GM21447 (cell line): ENCODE results near the gene CAPN9.
"Not testable (repeated sequence)": the region's sequence is repeated elsewhere in the genome, so short reads cannot be mapped to it uniquely, and the experiment has no call there.

Source experiments
- ATAC-seq: cut with Tn5 transposase; IDR thresholded peaks from one replicate; pipeline ENCODE4 v1.9.1; 2021; ENCODE audit not compliant: unreplicated experiment

CAPN9 gene

GRCh38 chr1:230747890-230748800 is 957 bp downstream of the CAPN9 start:
- no peak for ATAC-seq

- ATAC-seq = no peak
Measured at GRCh38 chr1:230749150-230749549, 2.0 kb downstream of the CAPN9 start.

- ATAC-seq = no peak
Measured at GRCh38 chr1:230749635-230750034, 2.4 kb downstream of the CAPN9 start.

- no peak for ATAC-seq
Measured at GRCh38 chr1:230750576-230750975, 3.4 kb downstream of the CAPN9 start.

GRCh38 chr1:230750986-230751625 is 3.9 kb downstream of the CAPN9 start:
- no peak for ATAC-seq

- no peak for ATAC-seq
Measured at GRCh38 chr1:230752407-230752806, 5.2 kb downstream of the CAPN9 start.

GRCh38 chr1:230753191-230753585 is 6.0 kb downstream of the CAPN9 start:
- no peak for ATAC-seq

GRCh38 chr1:230753586-230754251 is 6.5 kb downstream of the CAPN9 start:
- ATAC-seq = no peak

GRCh38 chr1:230754796-230755195 is 7.6 kb downstream of the CAPN9 start:
- no peak for ATAC-seq

- ATAC-seq = no peak
Measured at GRCh38 chr1:230757856-230758708, 10.9 kb downstream of the CAPN9 start.

- no peak for ATAC-seq
Measured at GRCh38 chr1:230758709-230759368, 11.7 kb downstream of the CAPN9 start.

GRCh38 chr1:230759369-230760065 is 12.3 kb downstream of the CAPN9 start:
- no peak for ATAC-seq

GRCh38 chr1:230760360-230760827 is 13.2 kb downstream of the CAPN9 start:
- ATAC-seq = no peak

GRCh38 chr1:230761443-230762167 is 14.4 kb downstream of the CAPN9 start:
- ATAC-seq = no peak

- no peak for ATAC-seq
Measured at GRCh38 chr1:230763927-230764591, 16.9 kb downstream of the CAPN9 start.

GRCh38 chr1:230766318-230766717 is 19.1 kb downstream of the CAPN9 start:
- no peak for ATAC-seq

GRCh38 chr1:230767859-230768612 is 20.8 kb downstream of the CAPN9 start:
- not testable (repeated sequence) for ATAC-seq
